ENCODE results near the gene DENND1A. TPM values are rescaled to one million over a fixed set of nuclear protein-coding genes. Genes with fewer than 3 reads are reported as not detected.

Gene DENND1A
- total RNA-seq, 1 donor from 2014 or later: 12.7 TPM

DNA sequence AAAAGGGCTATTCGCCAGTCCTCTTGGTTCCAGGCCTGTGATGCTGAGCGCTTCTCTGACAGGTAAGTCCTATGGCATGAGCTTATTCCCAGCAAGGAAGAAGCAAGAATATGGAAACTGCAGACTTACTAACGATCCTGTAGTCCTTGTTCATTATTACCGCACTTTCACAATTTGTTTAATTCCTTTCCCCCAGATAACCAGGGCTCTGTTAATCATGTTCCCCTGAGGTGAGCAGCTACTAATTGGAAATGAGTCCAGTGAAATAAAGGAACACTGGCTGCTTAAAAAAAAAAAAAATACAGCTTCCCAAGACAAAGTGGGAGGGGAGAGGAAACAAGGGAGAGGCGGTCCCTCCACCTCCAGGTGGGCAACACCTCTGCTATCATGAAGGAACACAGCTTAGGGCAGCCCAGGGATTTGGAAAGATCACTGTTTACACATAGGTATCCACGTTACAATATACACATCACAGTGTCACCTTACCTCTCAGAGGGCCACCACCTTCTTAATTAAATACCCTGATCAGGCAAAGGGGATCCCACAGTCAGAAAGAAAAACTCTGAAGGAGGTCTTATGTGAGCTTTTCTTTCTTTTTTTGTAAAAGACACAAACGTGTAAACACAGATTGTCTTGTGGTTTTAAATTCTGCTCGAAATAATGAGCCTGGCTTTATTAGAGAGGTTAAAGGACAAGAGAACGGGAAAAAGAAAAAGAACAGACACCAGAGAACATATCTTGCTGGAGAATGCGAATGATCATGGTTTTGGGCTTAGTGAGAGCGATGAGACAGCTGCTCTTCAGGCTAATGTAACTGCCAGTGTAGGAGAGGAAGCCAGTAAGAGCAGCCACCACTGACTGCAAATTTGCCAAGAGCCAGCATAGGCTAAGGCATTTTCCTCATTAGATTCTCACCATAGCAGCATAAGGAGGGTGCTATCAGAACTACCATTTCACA, 315.3 kb downstream of the DENND1A start:
- Histone ChIP-seq H3K79me2 (ENCODE audit: insufficient read depth, low read length) (no peaks in the 10 kb centered on the region), H3K4me2 (ENCODE audit: low read length) (no peak overlapping the region), H3K9me3 (ENCODE audit: insufficient read depth, low read depth, low read length) (no peaks in the 10 kb centered on the region), H4K20me1 (ENCODE audit: insufficient read depth, low read length) (no peaks in the 10 kb centered on the region), H3K4me1 (ENCODE audit: insufficient read depth, low read length) (no peaks in the 10 kb centered on the region), H3K27ac (ENCODE audit: low read depth, low read length) (no peak overlapping the region), H2AFZ (ENCODE audit: low read depth, low read length) (no peak overlapping the region), H3K4me3 (ENCODE audit: insufficient read depth, low read depth, low read length) (no peak overlapping the region), H3K9ac (ENCODE audit: low read length) (no peak overlapping the region), H3K27me3 (ENCODE audit: insufficient read depth, low read length) (no peaks in the 10 kb centered on the region), H3K36me3 (ENCODE audit: insufficient read depth, low read length) (no peaks in the 10 kb centered on the region)
- no peak for FAIRE-seq
- DNase-seq (ENCODE audit: low read depth): no peak
- no peaks in the 10 kb centered on the region for H3K9me3 Mint-ChIP-seq (ENCODE audit: unreplicated experiment)
- H3K27ac Mint-ChIP-seq (ENCODE audit: unreplicated experiment): no peak overlapping the region
- TF ChIP-seq EZH2 (IDR thresholded peaks at IDR 0.05; ENCODE audit: insufficient read depth, low read length): no peak
- TF ChIP-seq, protein P1, sequence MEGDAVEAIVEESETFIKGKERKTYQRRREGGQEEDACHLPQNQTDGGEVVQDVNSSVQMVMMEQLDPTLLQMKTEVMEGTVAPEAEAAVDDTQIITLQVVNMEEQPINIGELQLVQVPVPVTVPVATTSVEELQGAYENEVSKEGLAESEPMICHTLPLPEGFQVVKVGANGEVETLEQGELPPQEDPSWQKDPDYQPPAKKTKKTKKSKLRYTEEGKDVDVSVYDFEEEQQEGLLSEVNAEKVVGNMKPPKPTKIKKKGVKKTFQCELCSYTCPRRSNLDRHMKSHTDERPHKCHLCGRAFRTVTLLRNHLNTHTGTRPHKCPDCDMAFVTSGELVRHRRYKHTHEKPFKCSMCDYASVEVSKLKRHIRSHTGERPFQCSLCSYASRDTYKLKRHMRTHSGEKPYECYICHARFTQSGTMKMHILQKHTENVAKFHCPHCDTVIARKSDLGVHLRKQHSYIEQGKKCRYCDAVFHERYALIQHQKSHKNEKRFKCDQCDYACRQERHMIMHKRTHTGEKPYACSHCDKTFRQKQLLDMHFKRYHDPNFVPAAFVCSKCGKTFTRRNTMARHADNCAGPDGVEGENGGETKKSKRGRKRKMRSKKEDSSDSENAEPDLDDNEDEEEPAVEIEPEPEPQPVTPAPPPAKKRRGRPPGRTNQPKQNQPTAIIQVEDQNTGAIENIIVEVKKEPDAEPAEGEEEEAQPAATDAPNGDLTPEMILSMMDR (IDR thresholded peaks at IDR 0.05; ENCODE audit: insufficient read depth, low read depth, low read length): no peak
- peaks cover 4% of the 10 kb centered on the region for H3K27me3 Mint-ChIP-seq (ENCODE audit: low read depth, unreplicated experiment)
- peaks cover 3% of the 10 kb centered on the region for H3K4me1 Mint-ChIP-seq (ENCODE audit: low read depth, unreplicated experiment)
- no peak overlapping the region for H3K4me3 Mint-ChIP-seq (ENCODE audit: unreplicated experiment)
- H3K36me3 Mint-ChIP-seq (ENCODE audit: low read depth, unreplicated experiment): peaks cover 3% of the 10 kb centered on the region

DNA sequence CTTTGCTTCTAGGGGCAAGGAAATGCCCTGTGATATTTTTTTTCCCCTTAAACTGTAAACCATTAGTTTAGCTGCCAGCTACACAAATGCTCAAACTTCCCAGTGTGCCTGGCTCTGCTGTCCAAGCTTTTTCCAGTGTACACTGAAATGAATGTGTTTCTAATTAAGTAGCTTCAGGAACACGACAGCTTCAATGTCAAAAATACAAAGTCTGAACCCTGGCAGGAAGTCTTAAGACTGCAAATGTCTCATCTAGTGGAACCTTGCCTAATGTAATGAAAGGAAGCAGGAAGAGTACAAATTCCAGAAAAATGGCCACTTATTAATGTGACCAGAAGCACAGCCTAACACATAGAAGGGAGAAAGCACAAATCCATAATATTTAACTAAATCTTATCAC, 318.7 kb downstream of the DENND1A start:
- TF ChIP-seq EZH2 (IDR thresholded peaks at IDR 0.05; ENCODE audit: insufficient read depth, low read length): no peak
- TF ChIP-seq, protein P1 (IDR thresholded peaks at IDR 0.05; ENCODE audit: insufficient read depth, low read depth, low read length): no peak
- Mint-ChIP-seq H3K4me3 (ENCODE audit: unreplicated experiment) (no peak overlapping the region), H3K27me3 (ENCODE audit: low read depth, unreplicated experiment) (peaks cover 8% of the 10 kb centered on the region), H3K9me3 (ENCODE audit: unreplicated experiment) (no peaks in the 10 kb centered on the region), H3K4me1 (ENCODE audit: low read depth, unreplicated experiment) (no peaks in the 10 kb centered on the region), H3K27ac (ENCODE audit: unreplicated experiment) (no peak overlapping the region), H3K36me3 (ENCODE audit: low read depth, unreplicated experiment) (no peaks in the 10 kb centered on the region)
- Histone ChIP-seq H3K36me3 (ENCODE audit: insufficient read depth, low read length) (no peaks in the 10 kb centered on the region), H3K4me1 (ENCODE audit: insufficient read depth, low read length) (no peaks in the 10 kb centered on the region), H3K27ac (ENCODE audit: low read depth, low read length) (no peak overlapping the region), H3K27me3 (ENCODE audit: insufficient read depth, low read length) (no peaks in the 10 kb centered on the region), H3K79me2 (ENCODE audit: insufficient read depth, low read length) (no peaks in the 10 kb centered on the region), H3K9me3 (ENCODE audit: insufficient read depth, low read depth, low read length) (no peaks in the 10 kb centered on the region), H2AFZ (ENCODE audit: low read depth, low read length) (no peak overlapping the region), H4K20me1 (ENCODE audit: insufficient read depth, low read length) (no peaks in the 10 kb centered on the region), H3K4me2 (ENCODE audit: low read length) (no peak overlapping the region), H3K4me3 (ENCODE audit: insufficient read depth, low read depth, low read length) (no peak overlapping the region), H3K9ac (ENCODE audit: low read length) (no peak overlapping the region)
- FAIRE-seq: no peak
- peak; percentile 3 for DNase-seq (ENCODE audit: low read depth)

DNA sequence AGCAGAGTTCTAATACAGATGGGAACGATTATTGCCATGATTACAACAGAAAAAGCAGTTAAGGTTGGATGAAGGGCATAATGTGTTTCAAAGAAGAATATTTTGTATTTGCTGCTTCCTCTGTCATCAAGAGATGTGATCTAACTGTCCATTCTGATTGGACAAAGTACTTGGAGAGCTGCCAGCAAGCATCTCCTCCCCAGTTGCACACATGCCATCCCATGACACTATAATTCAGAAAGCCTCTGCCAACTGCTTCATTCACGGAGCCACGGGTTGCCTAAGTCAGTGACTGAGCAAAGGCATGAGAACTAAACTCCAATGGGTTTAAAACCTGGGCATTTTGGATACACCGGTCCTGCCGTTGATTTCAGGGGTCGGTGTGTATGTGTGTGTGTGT, 320.1 kb downstream of the DENND1A start:
- TF ChIP-seq, protein P1 (IDR thresholded peaks at IDR 0.05; ENCODE audit: insufficient read depth, low read depth, low read length): no peak
- TF ChIP-seq EZH2 (IDR thresholded peaks at IDR 0.05; ENCODE audit: insufficient read depth, low read length): no peak
- no peaks in the 10 kb centered on the region for H3K4me1 Mint-ChIP-seq (ENCODE audit: low read depth, unreplicated experiment)
- DNase-seq (ENCODE audit: low read depth): no peak
- H3K36me3 Mint-ChIP-seq (ENCODE audit: low read depth, unreplicated experiment): no peaks in the 10 kb centered on the region
- H3K36me3 ChIP-seq (ENCODE audit: insufficient read depth, low read length): no peaks in the 10 kb centered on the region
- H3K4me1 ChIP-seq (ENCODE audit: insufficient read depth, low read length): no peaks in the 10 kb centered on the region
- no peak overlapping the region for H3K27ac ChIP-seq (ENCODE audit: low read depth, low read length)
- peaks cover 11% of the 10 kb centered on the region for H3K27me3 Mint-ChIP-seq (ENCODE audit: low read depth, unreplicated experiment)
- H2AFZ ChIP-seq (ENCODE audit: low read depth, low read length): no peak overlapping the region
- no peaks in the 10 kb centered on the region for H3K9me3 Mint-ChIP-seq (ENCODE audit: unreplicated experiment)
- FAIRE-seq: no peak
- H4K20me1 ChIP-seq (ENCODE audit: insufficient read depth, low read length): no peaks in the 10 kb centered on the region
- H3K79me2 ChIP-seq (ENCODE audit: insufficient read depth, low read length): no peaks in the 10 kb centered on the region
- no peaks in the 10 kb centered on the region for H3K9me3 ChIP-seq (ENCODE audit: insufficient read depth, low read depth, low read length)
- H3K27ac Mint-ChIP-seq (ENCODE audit: unreplicated experiment): no peak overlapping the region
- H3K9ac ChIP-seq (ENCODE audit: low read length): no peak overlapping the region
- no peak overlapping the region for H3K4me3 ChIP-seq (ENCODE audit: insufficient read depth, low read depth, low read length)
- H3K4me3 Mint-ChIP-seq (ENCODE audit: unreplicated experiment): no peak overlapping the region
- H3K27me3 ChIP-seq (ENCODE audit: insufficient read depth, low read length): no peaks in the 10 kb centered on the region
- H3K4me2 ChIP-seq (ENCODE audit: low read length): no peak overlapping the region

Measured in astrocyte (in vitro differentiated cells and primary cell).